Fibroblast of pulmonary artery (primary cell): ENCODE measurements around the gene CAMK4.

Source experiments
- DNase-seq: peaks from one replicate; pipeline ENCODE4 v3.0.0-alpha.2; 2010; ENCODE audit warnings: low read depth
- H3K4me3 ChIP-seq: replicated peaks from 2 replicates; pipeline ENCODE4 v1.5.1; 2011; ENCODE audit warnings: low read depth, mild to moderate bottlenecking, control low read depth, low read length, moderate library complexity
- CTCF ChIP-seq: IDR thresholded peaks from 2 replicates; pipeline ENCODE4 v1.5.1; 2011; ENCODE audit warnings: mild to moderate bottlenecking, control low read depth, low read length, inconsistent platforms; ENCODE audit errors: missing control alignments

CAMK4 gene

DNA sequence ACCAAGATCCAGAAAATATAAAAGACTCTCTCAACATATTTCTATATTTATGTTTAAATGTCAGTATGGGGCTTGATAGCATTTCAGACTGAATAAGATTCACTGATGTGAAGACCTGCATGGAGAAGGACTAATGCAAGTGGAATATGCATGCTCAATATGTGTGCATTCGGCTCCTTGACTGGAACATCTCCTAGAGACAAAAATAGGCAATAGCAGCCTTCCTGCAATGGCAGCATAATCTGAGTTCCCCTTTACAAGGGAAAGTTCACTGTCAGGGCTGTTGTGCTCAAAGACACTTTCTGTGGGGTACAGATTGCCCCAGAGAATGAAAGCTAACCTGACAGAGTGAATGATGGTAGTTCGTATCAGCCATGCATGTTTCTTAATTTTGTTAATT is 245.7 kb downstream of the CAMK4 start:
- H3K4me3 ChIP-seq: no peak overlapping the region
- DNase-seq: no peak
- TF ChIP-seq CTCF: peak; percentile 0

- H3K4me3 ChIP-seq: no peak overlapping the region
- DNase-seq: no peak
- TF ChIP-seq CTCF: no peak
Measured at GRCh38 chr5:111472096-111472495, 247.9 kb downstream of the CAMK4 start.

- no peak for DNase-seq
Measured at GRCh38 chr5:111472579-111472978, 248.4 kb downstream of the CAMK4 start.

GRCh38 chr5:111478266-111478665 is 254.1 kb downstream of the CAMK4 start:
- no peak overlapping the region for H3K4me3 ChIP-seq
- peak; percentile 25 for TF ChIP-seq CTCF
- DNase-seq: peak; percentile 26

More at GRCh38 chr5:111472579-111472978, 248.4 kb downstream of the CAMK4 start:
- TF ChIP-seq CTCF: no peak
- no peak overlapping the region for H3K4me3 ChIP-seq

GRCh38 chr5:111478898-111479297 is 254.7 kb downstream of the CAMK4 start:
- TF ChIP-seq CTCF: no peak
- DNase-seq: no peak
- H3K4me3 ChIP-seq: no peak overlapping the region

GRCh38 chr5:111480346-111480745 is 256.2 kb downstream of the CAMK4 start:
- TF ChIP-seq CTCF: no peak
- no peak overlapping the region for H3K4me3 ChIP-seq
- DNase-seq: no peak

GRCh38 chr5:111486055-111486454 is 261.9 kb downstream of the CAMK4 start:
- DNase-seq: no peak
- TF ChIP-seq CTCF: no peak
- H3K4me3 ChIP-seq: no peak overlapping the region
